Erythroblast (primary cell): Measurements from ENCODE around the gene LMF2.

ENCODE experiments used
- DNase-seq, 2 experiments: peaks; one replicate each; lab custom pipeline; 2025; lab: John Stamatoyannopoulos, UW
- GATA1 ChIP-seq: IDR thresholded peaks from 2 replicates; pipeline ENCODE4 v1.6.1; 2011; ENCODE audit warnings: low read depth, mild to moderate bottlenecking, control low read depth, low read length, moderate library complexity
- POLR2A ChIP-seq: IDR thresholded peaks from 2 replicates; pipeline ENCODE4 v1.6.1; 2011; ENCODE audit warnings: mild to moderate bottlenecking, low read length

Gene LMF2

GRCh38 chr22:50529897-50530579 is 22.5 kb upstream of the LMF2 start, which contains the start of gene TYMP:
TSS of gene TYMP (minus strand) at chr22:50530012. CDS start at chr22:50529709, 303 bp downstream.
- TF ChIP-seq GATA1, result no peak
- TF ChIP-seq POLR2A, result peak; percentile 39
- peak; percentile 67 to 72 for DNase-seq

DNA sequence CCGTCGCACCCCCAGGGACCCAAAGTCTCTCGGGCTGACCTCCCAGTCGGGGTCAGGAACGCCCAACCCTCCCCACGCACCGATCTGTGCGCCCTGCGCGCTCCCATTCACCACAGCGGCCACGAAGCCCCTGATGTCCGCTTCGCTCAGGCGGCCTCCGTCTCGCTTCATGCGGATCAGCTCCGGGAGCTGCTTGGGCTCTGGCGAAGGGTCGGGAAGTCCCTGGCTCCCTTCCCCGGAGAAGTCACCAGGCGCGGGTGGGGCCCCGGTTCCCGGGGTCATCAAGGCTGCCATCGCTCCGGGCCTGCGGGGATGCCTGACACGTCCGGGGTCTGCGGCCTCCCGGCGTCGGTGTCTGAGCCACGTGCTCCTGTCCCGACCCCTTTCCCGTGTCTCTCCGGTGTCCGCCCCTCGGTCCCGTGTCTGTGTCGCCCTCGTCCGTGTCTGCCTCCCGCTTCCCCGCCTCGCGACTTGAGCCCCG is 22.0 kb upstream of the LMF2 start:
- DNase-seq, result no peak
- TF ChIP-seq POLR2A, result no peak
- TF ChIP-seq GATA1, result no peak

- TF ChIP-seq POLR2A, result no peak
- no peak for TF ChIP-seq GATA1
- DNase-seq, result no peak
Measured at GRCh38 chr22:50528682-50529415, 21.3 kb upstream of the LMF2 start.

- DNase-seq, result no peak
Measured at GRCh38 chr22:50527921-50528681, 20.6 kb upstream of the LMF2 start.

GRCh38 chr22:50526834-50527801 is 19.6 kb upstream of the LMF2 start:
- TF ChIP-seq POLR2A, result no peak
- TF ChIP-seq GATA1, result no peak
- peak; percentile 59 to 73 for DNase-seq

More at GRCh38 chr22:50527921-50528681, 20.6 kb upstream of the LMF2 start:
- TF ChIP-seq POLR2A (no peak), GATA1 (no peak)

DNA sequence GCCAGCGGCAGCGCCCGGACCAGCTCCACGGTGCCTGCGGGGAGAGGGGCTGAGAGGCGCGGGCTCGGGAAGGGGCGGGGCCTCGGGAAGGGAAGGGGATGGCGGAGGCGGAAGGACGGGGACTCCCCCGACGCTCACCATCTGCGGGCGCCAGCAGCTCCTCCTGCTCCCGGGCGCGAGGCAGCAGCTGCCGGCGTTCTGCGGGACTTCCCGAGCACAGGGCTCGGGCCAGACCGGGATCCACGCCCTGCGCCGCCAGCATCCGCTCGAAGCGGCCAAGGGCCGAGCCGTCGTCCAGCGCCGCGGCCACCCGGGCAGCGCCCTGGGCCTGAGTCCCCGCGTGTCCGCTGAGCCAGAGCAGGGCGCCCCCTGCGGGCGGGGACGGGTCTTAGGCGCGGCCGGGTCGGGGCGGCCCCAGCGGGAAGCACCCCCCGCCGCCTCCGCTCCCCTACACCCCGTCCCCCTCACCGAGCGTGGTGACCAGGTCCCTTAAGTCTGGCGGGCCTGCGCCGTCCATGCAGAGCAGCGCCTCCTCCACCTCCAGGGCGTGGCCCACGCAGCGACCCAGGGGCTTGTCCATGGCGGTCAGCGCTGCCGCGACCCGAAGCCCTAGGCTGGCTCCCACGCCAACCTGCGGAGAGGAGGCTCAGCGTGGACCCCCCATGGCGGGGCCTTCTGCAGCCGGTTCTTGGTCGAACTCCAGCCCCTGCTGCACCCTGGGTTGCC is 18.8 kb upstream of the LMF2 start:
- TF ChIP-seq GATA1 (no peak), POLR2A (no peak)
- DNase-seq, result peak; percentile 83 to 84

- TF ChIP-seq POLR2A (no peak), GATA1 (no peak)
Measured at GRCh38 chr22:50525858-50526107, 18.3 kb upstream of the LMF2 start.

DNA sequence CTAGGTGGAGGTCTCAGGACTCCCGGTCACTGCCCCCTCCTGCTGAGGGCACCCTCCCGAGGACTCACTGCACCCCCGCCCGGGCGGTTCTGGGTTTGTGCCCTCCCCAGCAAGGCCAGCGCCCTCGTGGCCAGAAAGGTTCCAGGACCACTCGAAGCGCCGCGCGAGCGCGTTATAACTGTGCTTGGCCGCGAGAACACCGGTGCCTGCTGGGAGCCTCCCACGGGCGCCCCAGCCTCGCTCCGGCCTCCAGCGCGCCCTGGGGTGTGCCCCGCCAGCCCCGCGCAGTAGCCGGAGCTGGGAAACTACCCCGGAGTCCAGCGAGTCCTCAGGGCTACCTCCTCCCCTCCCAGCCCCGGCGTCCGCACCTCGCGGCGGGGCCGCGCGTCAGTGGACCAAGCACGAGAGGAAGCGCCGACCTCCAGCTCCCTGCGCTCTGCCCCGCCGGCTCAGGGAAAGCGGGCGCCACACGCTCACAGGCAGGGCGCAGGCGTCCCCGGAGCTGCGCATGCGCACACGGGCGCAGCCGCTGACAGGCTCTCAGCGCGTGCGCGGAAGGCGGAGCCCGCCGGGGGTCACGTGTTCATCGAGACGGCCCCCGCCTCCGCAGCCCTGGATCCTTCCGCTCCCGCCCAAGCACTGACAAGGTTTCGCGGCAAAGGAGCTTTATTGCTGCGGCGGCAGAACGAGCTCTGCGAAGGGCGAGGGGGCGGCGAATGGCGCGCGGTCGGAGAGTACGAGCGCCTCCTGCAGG is 17.8 kb upstream of the LMF2 start, which contains the start of gene SCO2:
SCO2 (minus strand) TSS at position 495 of the 754 bp plus-strand sequence. CDS start 1,187 bp downstream, outside the sequence.
- DNase-seq, result peak; percentile 98 to 99
- TF ChIP-seq GATA1, result no peak
- peak; percentile 84 for TF ChIP-seq POLR2A

More at GRCh38 chr22:50525858-50526107, 18.3 kb upstream of the LMF2 start:
- no peak for DNase-seq

- TF ChIP-seq POLR2A, result no peak
- TF ChIP-seq GATA1, result no peak
- DNase-seq, result no peak
Measured at GRCh38 chr22:50524676-50525103, 17.2 kb upstream of the LMF2 start.

GRCh38 chr22:50523806-50524675 is 16.5 kb upstream of the LMF2 start:
- no peak for DNase-seq
- no peak for TF ChIP-seq GATA1
- no peak for TF ChIP-seq POLR2A

DNA sequence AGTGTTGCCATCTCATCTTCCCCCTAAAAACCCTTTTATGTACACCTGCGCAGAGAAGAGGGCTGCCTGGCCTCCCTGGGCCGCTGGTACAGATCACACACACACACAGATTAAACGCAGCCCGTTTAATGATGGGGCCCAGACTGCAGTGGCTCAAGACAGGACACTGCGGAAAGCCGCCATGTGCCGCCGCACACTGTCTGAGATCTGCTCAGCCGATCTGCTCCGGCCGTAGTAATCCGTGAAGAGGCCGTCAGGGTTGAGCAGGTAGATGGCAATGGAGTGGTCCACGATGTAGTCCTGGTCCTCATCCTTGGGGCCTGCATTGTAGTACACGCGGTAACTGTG is 15.9 kb upstream of the LMF2 start:
- DNase-seq, result no peak
- no peak for TF ChIP-seq POLR2A
- no peak for TF ChIP-seq GATA1
